ENCODE measurements around the gene GNPTG.

Gene GNPTG

DNA sequence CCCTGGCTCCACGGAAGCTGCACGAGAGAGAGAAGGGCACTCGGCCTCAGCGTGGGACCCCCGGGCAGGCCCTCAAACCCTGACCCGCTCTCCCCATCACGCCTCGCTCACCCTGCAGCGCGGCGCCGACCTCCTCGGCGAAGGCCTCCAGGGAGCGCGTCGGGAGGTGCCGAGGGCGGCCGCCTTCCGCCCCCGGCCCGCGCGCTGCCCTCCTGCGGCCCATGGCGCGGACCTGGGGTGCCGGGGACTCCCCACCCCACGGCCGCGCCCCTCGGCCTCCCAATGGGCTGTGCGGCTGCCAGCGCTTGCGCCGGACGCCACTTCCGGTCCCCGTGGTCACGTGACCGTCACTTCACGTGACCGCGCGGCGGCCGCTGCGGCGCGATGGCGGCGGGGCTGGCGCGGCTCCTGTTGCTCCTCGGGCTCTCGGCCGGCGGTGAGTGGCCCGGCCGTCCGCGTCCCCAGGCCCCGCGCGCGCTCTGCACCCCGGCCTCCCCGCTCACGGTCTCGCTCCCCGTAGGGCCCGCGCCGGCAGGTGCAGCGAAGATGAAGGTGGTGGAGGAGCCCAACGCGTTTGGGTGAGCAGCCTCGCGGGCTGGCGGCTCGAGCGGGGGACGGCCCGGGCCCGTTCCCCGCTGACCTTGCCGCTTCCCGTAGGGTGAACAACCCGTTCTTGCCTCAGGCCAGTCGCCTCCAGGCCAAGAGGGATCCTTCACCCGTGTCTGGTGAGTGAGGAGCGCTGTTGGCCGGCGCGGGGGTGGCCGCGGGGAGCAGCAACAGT is at the start of gene GNPTG, which contains the start of gene TSR3:
Gene GNPTG (plus strand): TSS at position 350 of the 781 bp plus-strand sequence. CDS start 35 bp downstream, at position 385.
Gene TSR3 (minus strand): TSS at position 297 of the 781 bp plus-strand sequence. CDS start 74 bp downstream, at position 223.
- H3K36me3 Mint-ChIP-seq, result peaks cover 5% of the 10 kb centered on the region
- H3K4me1 Mint-ChIP-seq, result peaks cover 27% of the 10 kb centered on the region
- no peaks in the 10 kb centered on the region for H3K27me3 Mint-ChIP-seq
- peak within 1 kb of the TSS; percentile 82 for H3K4me3 Mint-ChIP-seq
- H3K27ac Mint-ChIP-seq, result peak within 1 kb of the TSS; percentile 95
- DNase-seq (ENCODE audit: low spot score in 2 of 2) (peak; percentile 86 to 87), ATAC-seq (ENCODE audit: low read depth) (peak; percentile 91)
- H3K9me3 Mint-ChIP-seq, result no peaks in the 10 kb centered on the region

DNA sequence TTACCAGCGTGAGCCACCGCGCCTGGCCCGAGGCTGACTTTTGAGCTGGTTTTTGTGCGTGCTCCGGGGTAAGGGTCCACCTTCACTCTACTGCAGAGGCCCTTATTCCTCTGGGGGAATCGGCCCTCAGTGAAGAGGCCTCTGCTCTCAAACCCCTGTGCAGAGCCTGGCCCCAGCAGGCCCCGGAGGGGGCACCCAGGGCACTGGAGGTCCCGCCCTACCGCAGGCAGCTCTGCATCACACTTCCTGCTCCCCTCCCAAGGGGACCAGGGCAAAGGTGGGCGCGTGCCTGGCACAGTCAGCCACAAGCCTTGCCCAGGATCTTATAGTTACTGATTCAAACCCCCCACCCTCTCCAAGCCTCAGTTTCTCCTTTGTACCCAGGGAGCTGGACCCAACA is 45.9 kb upstream of the GNPTG start:
- peaks cover 44% of the 10 kb centered on the region for H3K4me1 Mint-ChIP-seq
- ATAC-seq (ENCODE audit: low read depth) (no peak), DNase-seq (ENCODE audit: low spot score in 2 of 2) (no peak)
- no peaks in the 10 kb centered on the region for H3K9me3 Mint-ChIP-seq
- peak overlapping the region; percentile 100 for H3K27ac Mint-ChIP-seq
- H3K27me3 Mint-ChIP-seq, result no peaks in the 10 kb centered on the region
- H3K4me3 Mint-ChIP-seq, result peak overlapping the region; percentile 78
- peaks cover 4% of the 10 kb centered on the region for H3K36me3 Mint-ChIP-seq

DNA sequence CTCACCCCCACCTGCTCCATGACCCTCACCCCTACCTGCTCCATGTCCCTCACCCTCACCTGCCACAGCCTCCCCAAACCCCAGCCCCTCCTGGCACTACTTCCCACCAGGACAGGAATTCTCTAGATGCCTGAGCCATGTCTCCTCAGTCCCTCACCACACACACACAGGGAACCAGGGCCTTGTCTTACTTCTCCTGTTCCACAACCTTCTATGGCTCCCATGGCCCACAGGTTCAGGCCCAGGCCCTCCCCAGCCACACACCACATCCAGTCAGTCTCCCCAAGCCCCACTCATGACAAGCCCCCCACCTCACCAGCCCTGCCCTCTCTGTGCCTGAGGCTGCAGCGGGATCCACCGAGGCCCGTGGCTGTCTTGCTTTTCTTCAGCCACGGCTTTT is 45.4 kb upstream of the GNPTG start:
- ATAC-seq (ENCODE audit: low read depth), result no peak
- H3K36me3 Mint-ChIP-seq, result peaks cover 4% of the 10 kb centered on the region
- DNase-seq (ENCODE audit: low spot score in 2 of 2), result no peak
- no peaks in the 10 kb centered on the region for H3K27me3 Mint-ChIP-seq
- H3K27ac Mint-ChIP-seq, result peak overlapping the region; percentile 100
- peaks cover 44% of the 10 kb centered on the region for H3K4me1 Mint-ChIP-seq
- peak overlapping the region; percentile 78 for H3K4me3 Mint-ChIP-seq
- H3K9me3 Mint-ChIP-seq, result no peaks in the 10 kb centered on the region

DNA sequence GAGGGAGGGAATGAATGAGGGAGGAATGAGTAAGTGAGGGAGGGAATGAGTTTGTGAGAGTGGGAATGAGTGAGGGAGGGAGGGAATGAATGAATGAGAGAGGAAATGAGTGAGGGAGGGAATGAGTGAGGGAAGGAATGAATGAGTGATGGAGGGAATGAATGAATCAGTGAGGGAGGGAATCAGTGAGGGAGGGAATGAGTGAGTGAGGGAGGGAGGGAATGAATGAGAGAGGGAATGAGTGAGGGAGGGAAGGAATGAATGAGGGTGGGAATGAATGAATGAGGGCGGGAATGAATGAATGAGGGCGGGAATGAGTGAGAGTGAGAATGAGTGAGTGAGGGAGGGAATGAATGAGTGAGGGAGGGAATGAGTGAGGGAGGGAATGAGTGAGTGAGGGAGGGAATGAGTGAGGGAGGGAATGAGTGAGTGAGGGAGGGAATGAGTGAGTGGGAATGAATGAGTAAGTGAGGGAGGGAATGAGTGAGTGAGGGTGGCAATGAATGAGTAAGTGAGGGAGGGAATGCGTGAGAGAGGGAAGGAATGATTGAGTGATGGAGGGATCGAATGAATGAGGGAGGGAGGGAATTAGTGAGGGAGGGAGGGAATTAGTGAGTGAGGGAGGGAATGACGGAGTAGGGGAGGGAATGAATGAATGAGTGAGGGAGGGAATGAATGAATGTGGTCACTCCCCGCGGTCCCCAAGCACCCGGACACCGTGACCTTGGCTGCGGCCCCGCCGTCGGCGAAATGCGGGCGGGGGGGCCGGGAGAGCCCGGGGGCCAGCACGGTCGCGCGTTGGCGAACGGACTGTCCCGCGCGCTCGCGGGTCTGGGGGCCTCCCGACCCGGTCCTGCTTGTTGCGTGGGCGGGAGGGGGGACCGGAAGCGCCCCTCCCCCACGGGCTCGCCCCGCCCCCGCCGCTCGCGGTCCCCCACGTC is 43.4 kb upstream of the GNPTG start:
- peak overlapping the region; percentile 96 for H3K4me3 Mint-ChIP-seq
- no peaks in the 10 kb centered on the region for H3K9me3 Mint-ChIP-seq
- H3K27me3 Mint-ChIP-seq, result no peaks in the 10 kb centered on the region
- DNase-seq (ENCODE audit: low spot score in 2 of 2) (no peak), ATAC-seq (ENCODE audit: low read depth) (peak; percentile 11)
- H3K27ac Mint-ChIP-seq, result peak overlapping the region; percentile 100
- peaks cover 6% of the 10 kb centered on the region for H3K36me3 Mint-ChIP-seq
- peaks cover 45% of the 10 kb centered on the region for H3K4me1 Mint-ChIP-seq

DNA sequence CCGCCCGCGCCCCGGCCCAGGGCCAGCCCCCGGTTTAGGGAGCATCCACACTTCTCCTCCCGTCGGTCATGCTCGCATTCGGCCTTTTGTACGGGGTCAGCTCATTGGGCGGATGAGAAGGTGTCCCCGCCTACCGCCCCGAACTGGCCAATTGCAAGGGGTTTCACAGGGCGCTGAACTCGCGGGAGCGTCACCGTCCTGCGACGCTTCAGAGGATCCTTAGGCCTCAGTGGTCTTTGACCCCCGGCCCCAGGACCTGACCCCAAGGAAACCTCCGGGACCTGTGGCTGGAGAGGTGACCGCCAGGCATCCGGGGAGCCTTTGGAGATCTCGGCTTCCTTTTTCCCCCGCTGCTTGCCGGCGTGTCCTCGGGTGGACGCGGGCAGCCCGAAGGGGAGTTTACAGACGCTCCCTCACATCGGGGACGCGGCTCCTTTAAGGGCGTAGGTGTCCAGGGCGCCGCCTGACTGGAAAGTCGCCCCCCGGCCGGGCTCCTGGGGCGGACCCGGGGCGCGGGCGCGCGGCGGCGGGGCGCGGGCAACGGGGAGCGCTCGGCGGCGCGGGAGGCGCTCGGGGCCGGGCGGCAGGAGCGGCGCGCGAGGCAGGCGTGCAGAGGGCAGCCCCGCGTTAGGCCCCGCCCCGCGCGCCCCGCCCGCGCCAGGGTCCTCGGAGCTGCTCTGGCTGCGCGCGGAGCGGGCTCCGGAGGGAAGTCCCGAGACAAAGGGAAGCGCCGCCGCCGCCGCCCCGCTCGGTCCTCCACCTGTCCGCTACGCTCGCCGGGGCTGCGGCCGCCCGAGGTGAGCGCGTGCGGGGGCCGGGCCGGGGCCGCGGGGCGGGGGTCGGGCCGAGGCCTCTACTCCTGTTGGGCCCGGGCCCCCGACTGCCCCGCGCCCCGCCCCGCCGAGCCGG is 42.5 kb upstream of the GNPTG start, which contains the start of gene UBE2I:
Gene UBE2I (plus strand): TSS at position 660 of the 909 bp plus-strand sequence. CDS start 4,395 bp downstream, outside the sequence.
- Mint-ChIP-seq H3K4me1 (peaks cover 36% of the 10 kb centered on the region), H3K27ac (peak within 1 kb of the TSS; percentile 100), H3K36me3 (peaks cover 6% of the 10 kb centered on the region), H3K27me3 (no peaks in the 10 kb centered on the region), H3K4me3 (peak within 1 kb of the TSS; percentile 96), H3K9me3 (no peaks in the 10 kb centered on the region)
- DNase-seq (ENCODE audit: low spot score in 2 of 2) (peak; percentile 100), ATAC-seq (ENCODE audit: low read depth) (peak; percentile 64)

DNA sequence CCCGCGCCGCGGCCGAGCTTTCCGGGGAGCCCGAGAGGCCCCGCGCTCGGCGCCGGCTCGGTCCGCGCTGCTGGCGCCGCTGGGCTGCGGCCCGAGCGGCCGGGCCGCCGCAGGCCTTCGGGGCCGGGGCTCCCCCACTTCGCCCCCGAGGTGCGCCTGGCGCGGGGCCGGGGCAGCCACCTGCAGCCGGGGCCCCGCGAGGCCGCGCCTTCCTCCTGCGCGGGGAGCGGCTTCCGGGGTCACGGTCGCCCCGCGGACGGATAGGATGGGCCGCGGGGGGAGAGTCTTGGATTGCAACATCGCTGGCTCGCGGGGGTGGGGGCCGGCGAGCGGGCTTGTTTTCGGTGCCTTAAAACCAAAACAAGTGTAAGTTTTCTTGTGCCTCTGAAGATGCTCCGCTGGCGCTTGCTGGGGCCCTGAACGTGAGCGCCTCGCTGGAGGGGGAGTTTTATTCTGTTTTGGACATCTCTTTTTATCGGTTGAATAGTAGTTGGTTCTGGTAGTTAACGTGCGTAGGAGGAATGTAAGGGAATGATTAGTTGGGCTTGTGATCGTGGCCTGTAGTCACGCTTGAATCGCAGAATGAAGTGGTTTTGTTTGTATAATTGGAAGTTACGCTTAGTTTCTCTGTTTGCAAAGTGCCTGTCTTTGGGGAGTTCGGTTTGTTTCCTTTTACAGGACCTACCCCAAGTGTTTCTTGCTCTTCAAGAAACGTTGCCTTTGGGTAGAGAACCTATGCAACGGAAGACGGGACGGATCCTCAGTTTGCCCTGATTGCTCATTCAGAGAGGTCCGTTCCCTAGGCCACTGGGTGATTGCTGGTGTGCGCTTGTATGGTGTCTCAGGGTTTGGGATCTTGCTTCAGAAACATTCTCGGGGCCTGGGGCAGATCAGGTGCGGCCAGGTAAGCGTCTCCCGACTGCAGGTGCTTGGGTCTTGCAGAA is 41.6 kb upstream of the GNPTG start:
- Mint-ChIP-seq H3K27me3 (no peaks in the 10 kb centered on the region), H3K36me3 (peaks cover 6% of the 10 kb centered on the region), H3K9me3 (no peaks in the 10 kb centered on the region), H3K4me3 (peak overlapping the region; percentile 94), H3K27ac (peak overlapping the region; percentile 91), H3K4me1 (peaks cover 36% of the 10 kb centered on the region)
- peak; percentile 17 for ATAC-seq (ENCODE audit: low read depth)
- peak in 1 of 2 donors; percentile 53 for DNase-seq (ENCODE audit: low spot score in 2 of 2)

DNA sequence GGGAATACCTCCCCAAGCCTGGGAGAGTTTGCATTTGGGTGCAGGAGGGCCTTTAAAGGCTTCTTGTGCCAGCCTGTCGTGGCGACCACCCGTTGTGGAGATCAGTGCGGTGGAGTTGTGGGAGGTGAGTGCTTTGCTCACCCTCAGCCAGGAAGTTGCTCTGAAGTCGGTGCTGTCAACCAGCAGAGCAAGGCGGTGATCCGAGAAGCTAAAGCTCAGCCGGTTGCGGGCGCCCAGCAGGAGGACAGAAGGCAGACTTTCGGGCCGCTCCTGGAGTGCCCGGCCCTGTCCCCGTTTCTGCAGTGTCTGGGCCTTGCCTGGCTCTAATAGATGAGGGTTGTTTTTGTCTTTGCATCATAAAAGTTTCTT is 40.9 kb upstream of the GNPTG start:
- H3K4me3 Mint-ChIP-seq, result peak overlapping the region; percentile 94
- H3K9me3 Mint-ChIP-seq, result no peaks in the 10 kb centered on the region
- H3K27ac Mint-ChIP-seq, result peak overlapping the region; percentile 91
- ATAC-seq (ENCODE audit: low read depth) (no peak), DNase-seq (ENCODE audit: low spot score in 2 of 2) (no peak)
- no peaks in the 10 kb centered on the region for H3K27me3 Mint-ChIP-seq
- peaks cover 6% of the 10 kb centered on the region for H3K36me3 Mint-ChIP-seq
- peaks cover 35% of the 10 kb centered on the region for H3K4me1 Mint-ChIP-seq

DNA sequence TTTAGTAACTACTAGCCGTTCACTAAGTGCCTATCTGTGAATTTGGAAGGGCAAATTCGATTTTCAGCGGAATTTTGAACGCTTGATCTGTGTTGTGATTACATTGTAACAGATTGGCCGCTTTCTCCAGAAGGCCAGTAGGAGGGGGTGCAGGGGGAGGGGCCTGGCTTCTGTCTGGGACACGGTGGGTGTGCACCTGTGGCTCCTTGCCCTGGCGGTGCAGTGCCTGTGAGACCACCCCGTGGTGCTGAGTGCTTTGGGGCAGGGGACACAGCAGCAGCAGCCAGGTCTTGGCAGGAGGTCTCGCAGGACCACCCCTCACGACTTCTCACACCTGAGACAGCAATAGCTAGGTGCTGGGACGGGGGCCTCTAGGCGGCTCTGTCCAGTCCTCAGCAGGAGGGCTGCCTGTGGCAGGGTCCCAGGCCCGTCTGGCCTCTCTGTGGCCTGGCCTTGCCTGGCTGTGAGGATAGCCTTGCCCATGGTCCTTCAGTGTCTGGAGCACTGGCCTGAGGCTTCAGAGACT is 40.5 kb upstream of the GNPTG start:
- Mint-ChIP-seq H3K27ac (peak overlapping the region; percentile 91), H3K4me1 (peaks cover 31% of the 10 kb centered on the region), H3K4me3 (peak overlapping the region; percentile 94), H3K9me3 (no peaks in the 10 kb centered on the region), H3K27me3 (no peaks in the 10 kb centered on the region), H3K36me3 (peaks cover 6% of the 10 kb centered on the region)
- ATAC-seq (ENCODE audit: low read depth) (no peak), DNase-seq (ENCODE audit: low spot score in 2 of 2) (no peak)

DNA sequence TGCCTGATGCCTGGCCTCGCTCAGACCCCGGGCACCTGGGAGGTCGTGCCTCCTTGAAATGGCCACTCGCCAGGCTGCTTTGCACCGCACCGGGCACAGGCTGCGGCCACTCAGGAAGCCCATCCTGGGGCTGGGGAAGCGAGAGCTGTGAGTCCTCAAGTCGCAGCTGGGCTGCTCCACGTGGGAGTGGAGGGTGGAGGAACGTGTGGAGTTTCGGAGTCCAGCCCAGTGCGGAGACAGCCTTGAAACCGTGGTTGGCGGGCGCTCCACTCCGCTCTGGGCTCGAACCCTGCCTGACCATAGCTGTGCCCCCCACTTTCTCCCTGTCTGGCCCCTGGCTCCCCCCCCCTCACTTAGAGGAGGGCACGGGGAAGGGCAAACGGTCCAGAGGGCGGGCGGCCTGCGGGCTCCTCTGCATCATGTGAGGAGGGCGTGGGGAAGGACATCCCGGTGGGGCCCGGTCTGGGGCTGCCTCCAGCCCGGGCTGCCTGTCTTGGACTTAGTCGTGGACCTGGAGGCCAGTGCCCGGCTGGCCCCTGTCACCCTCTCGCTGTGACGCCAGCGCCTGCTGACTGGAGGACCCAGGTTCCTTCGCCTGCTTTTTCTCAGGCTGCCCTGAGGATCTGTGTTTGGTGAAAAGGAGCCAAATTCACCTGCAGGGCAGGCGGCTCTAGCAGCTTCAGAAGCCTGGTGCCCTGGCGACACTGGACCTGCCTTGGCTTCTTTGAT is 39.8 kb upstream of the GNPTG start:
- Mint-ChIP-seq H3K4me1 (peaks cover 27% of the 10 kb centered on the region), H3K36me3 (peaks cover 10% of the 10 kb centered on the region)

DNA sequence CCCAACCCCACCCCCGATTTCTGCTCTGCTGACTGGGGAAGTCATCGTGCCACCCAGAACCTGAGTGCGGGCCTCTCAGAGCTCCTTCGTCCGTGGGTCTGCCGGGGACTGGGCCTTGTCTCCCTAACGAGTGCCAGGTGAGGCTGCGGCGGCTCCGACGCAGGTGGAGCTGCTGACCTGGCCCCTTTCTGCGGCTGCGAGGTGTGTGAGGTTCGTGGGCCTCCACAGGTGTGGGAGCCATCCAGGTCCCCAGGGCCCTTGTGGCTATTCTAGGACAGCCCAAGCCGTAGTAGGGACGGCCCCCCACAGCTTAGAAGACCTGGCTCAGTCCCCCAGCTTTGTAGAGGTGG is 39.3 kb upstream of the GNPTG start:
- Mint-ChIP-seq H3K9me3 (no peaks in the 10 kb centered on the region), H3K27ac (peak overlapping the region; percentile 28), H3K27me3 (no peaks in the 10 kb centered on the region), H3K4me1 (peaks cover 24% of the 10 kb centered on the region), H3K4me3 (peak overlapping the region; percentile 94), H3K36me3 (peaks cover 11% of the 10 kb centered on the region)
- ATAC-seq (ENCODE audit: low read depth) (no peak), DNase-seq (ENCODE audit: low spot score in 2 of 2) (no peak)

More for the DNA sequence above, 39.8 kb upstream of the GNPTG start:
- Mint-ChIP-seq H3K4me3 (peak overlapping the region; percentile 94), H3K9me3 (no peaks in the 10 kb centered on the region), H3K27me3 (no peaks in the 10 kb centered on the region), H3K27ac (peak overlapping the region; percentile 91)
- ATAC-seq (ENCODE audit: low read depth) (no peak), DNase-seq (ENCODE audit: low spot score in 2 of 2) (no peak)

DNA sequence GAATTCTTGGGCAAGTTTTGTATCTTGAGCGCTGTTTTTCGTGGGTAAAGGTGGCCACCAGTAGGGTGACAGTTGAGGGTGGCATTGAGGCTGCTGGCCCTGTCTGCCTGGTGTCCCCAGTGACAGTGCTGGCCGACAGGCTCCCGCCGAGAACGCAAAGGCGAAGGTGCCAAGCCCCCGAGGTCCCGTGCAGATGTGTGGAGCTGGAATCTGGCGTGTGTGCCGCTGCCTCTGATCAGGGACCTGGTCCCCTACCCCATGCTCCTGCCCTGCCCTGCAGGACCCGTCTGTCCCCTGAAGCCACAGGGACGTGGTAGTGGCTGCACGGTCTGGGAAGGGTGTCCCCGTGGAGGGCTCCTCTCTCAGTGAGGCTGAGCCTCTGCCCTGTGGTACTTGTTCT is 38.8 kb upstream of the GNPTG start:
- no peaks in the 10 kb centered on the region for H3K9me3 Mint-ChIP-seq
- peaks cover 21% of the 10 kb centered on the region for H3K4me1 Mint-ChIP-seq
- no peaks in the 10 kb centered on the region for H3K27me3 Mint-ChIP-seq
- ATAC-seq (ENCODE audit: low read depth) (no peak), DNase-seq (ENCODE audit: low spot score in 2 of 2) (no peak)
- peak overlapping the region; percentile 28 for H3K27ac Mint-ChIP-seq
- H3K36me3 Mint-ChIP-seq, result peaks cover 11% of the 10 kb centered on the region
- peak overlapping the region; percentile 34 for H3K4me3 Mint-ChIP-seq

Data from memory B cell (primary cell).